GM18511 (cell line): ENCODE measurements around the gene SLC9A3.
"Not testable (repeated sequence)": the region's sequence is repeated elsewhere in the genome, so short reads cannot be mapped to it uniquely, and the experiment has no call there.

Source experiments
- ATAC-seq: cut with Tn5 transposase; IDR thresholded peaks from one replicate; pipeline ENCODE4 v1.9.1; 2021; ENCODE audit warnings: mild to moderate bottlenecking, moderate library complexity; ENCODE audit not compliant: unreplicated experiment

The SLC9A3 gene

DNA sequence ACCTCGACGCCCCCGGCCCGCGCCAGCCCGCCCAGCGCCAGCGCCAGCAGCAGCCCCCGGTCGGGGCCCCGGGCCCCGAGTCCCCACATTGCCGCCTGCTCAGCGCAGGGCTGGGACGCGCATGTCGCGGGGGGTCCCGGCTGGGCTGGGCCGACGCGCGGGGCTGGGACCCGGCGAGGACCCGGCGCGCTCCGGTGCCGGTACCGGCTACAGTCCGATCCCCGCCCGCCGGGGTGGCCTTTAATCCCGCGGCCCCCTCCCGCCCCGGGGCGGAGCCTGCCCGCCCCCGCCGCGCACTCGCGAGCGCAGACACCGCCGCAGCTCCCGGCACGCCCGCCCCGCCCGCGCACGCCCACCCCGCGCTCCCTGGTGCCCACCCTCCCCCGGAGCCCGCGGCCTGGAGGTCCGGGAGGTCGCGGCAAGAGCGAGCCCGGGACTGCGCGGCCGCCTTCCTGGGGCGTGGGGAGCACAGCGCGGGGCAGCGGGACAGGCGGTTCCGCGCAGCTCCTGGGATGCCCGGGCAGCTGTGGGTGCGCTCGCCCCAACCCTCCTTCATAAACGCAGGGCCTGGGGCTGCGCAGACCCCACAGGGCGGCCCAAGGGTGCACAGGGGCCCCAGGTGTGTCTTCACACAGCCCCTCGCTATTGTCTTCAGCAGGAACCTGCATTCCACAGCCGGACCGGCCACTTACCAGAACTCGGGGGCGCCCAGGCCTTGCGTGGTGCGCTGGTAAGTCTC lies at the start of gene SLC9A3:
SLC9A3 (minus strand) TSS at position 216 of the 739 bp plus-strand sequence.
- no peak for ATAC-seq

DNA sequence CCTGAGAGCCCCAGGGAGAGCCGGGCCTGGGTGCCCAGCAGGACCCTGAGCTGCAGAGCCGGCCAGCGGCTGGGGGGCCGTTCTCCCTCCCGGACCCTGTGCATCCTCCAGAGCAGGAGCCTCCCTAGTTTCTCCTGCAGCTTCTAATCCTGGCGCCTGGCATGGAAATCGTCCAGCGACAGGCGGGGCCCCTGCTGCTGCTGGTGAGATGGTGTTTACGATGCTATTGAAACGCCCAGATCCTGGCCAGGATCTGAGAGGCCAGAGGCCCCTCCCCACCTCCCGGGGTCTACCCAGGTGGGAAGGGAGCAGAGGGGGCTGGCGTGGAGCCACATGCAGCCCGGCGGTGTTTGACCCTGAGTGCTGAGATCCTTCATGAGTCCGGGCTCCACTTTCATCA lies 49.7 kb upstream of the SLC9A3 start:
- no peak for ATAC-seq

DNA sequence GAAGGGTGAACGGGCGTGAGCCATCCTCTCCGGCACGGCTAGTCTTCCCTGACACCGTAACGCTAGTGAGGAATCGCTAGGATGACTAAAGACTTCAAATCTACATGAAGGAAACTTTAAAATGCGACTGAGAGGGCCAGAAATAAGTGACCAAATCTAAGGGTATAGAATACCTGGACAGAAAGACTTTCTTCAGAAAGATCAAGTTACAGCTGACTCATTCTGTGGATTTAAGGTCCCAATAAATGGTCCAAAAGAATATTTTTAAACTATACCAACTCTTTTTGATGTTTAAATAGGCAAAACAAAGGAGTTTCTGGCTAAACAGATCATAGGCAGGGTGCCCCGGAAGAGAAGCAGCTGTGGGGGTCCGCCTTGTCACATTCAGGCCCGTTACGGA lies 49.0 kb upstream of the SLC9A3 start:
- no peak for ATAC-seq

DNA sequence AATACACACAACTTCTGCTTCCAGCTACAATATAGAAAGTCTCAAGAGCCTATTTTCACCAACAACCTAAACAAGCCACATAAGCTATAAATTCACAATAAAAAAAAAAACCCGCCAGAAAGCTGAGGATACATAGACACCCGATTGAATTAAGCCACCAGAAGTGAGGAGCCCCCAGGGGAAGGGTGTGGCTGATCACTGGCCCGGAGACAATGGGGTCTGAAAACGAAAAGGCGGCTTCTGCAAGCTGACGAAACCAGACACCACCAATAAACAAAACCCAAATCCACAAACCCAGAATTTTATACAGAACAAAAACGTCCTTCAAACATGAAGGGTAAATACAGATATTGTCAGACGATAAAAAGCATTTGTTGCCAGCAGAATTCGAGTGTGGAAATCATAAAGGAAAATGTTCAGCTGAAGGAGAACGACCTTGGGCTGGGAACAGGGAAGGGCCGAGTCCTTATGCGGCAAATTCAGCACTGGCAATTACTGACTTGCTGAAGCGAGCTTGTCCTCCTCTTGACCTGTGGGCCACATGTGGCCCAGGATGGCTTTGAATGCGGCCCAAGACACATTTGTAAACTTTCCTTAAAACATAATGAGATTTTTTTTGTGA lies 48.3 kb upstream of the SLC9A3 start:
- ATAC-seq: no peak

DNA sequence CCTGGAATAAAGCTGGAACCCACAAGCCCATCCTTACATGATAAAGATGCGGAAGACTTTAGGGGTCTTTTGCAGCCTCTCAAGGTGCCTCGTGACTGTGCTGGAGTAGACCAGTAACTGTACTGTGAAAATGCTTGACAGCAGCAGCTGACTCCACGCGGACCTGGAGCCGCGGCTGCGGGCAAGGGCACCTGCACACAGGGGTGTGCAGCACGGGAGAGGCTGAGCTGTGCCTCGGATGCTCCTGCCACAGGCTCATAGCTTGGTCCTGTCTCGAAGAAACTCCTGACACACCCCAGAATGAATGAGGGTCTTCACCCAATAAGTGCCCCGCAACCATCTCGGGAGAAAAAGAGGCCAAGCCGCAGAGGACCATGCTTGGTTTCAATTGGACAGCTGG lies 47.5 kb upstream of the SLC9A3 start:
- ATAC-seq: no peak

DNA sequence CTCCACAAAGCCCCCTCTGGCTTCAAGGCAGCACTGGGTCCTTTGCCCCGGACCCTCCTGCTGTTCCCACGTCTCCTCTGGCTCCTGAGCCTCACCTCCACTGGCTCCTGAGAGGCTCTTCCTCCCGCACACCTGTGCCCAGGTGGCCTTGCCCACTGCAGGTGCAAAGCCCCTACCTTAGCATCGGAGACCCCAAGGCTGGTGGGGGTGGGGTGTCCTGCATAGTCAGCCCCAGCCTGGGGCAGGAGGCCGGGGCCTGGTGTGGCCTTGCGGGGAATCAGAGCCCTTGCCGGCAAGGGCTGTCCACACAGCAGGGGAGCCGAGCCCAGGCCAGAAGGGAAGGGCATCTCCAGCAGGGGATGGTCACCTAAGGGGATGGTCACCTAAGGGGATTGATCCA lies 46.6 kb upstream of the SLC9A3 start:
- ATAC-seq: no peak

DNA sequence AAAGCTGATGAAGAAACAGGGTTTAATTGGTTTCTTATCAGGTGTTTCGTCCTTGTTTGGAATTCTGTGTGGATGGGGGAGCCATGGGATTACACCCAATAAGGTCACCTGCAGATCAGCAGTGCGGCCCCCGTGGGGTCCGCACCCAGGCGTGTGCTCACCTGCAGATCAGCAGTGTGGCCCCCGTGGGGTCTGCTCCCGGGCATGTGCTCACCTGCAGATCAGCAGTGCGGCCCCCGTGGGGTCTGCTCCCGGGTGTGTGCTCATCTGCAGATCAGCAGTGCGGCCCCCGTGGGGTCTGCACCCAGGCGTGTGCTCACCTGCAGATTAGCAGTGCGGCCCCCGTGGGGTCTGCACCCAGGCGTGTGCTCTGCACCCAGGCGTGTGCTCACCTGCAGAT lies 46.2 kb upstream of the SLC9A3 start:
- ATAC-seq: no peak

DNA sequence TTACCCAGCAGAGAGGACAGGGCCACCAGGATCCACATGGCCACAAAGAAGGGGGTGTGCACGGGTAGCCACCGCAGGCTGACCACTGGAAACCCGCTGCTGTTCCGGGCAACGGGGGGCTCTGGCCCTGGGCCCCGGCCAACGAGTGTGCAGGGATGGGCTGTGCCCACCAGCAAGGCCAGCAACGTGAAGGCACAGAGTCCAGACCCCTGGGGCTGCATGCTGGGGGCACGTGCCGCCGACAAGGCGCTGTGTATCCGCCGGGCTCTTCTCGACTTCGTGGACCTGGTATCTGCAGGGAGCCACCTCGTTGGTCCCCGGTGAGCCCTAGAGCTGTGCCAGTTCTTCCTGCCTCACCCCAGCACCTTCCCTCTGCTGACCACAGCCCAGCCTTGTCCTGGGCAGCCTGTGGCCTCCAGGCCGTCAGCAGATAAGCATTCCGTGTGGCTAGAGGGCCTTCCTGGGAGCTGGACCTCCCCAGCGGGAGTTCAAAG lies 45.7 kb upstream of the SLC9A3 start:
- ATAC-seq: no peak

DNA sequence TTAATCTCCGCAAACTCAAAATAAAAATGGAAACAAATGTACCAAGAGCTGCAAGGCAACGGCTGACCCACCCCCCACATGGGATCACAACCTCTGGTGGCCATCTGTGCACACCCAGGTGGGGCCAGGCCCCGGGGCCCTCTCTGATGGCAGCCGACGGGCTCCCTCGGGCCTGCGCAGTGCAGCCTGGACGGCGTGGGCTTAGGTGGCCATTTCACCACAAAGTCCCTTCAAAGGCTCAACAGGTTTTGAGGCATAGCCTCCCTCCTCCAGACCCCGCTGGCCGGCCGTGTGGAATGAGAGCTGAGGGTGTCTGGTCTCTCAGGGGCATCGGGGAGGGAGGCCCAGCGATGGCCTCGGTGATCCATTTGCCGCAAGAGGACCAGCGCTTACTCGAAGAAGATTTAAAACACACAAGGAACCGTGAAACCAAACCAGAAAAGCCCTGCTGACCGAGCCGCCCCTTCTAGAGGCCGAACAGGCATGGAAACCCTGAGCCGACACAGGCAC lies 45.2 kb upstream of the SLC9A3 start:
- no peak for ATAC-seq

DNA sequence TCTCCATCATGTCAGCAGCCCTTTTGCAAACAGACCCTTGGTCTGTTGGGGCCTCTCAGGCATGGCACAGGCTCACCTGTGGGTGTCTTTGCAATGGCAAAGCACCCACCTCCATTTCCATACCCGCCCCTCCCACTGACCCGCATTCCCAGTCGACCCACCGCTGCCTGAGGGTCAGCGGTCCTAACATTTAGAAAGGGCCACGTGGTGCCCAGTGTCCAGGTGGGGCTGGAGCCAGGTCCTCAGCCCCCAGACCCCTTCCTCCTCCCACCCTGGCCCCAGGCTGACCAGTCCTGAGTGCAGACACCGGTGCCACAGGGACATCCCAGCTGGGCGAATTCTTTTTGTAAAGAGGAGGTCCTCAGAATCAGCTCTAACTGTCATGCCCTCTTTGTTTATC lies 44.6 kb upstream of the SLC9A3 start:
- ATAC-seq: no peak

DNA sequence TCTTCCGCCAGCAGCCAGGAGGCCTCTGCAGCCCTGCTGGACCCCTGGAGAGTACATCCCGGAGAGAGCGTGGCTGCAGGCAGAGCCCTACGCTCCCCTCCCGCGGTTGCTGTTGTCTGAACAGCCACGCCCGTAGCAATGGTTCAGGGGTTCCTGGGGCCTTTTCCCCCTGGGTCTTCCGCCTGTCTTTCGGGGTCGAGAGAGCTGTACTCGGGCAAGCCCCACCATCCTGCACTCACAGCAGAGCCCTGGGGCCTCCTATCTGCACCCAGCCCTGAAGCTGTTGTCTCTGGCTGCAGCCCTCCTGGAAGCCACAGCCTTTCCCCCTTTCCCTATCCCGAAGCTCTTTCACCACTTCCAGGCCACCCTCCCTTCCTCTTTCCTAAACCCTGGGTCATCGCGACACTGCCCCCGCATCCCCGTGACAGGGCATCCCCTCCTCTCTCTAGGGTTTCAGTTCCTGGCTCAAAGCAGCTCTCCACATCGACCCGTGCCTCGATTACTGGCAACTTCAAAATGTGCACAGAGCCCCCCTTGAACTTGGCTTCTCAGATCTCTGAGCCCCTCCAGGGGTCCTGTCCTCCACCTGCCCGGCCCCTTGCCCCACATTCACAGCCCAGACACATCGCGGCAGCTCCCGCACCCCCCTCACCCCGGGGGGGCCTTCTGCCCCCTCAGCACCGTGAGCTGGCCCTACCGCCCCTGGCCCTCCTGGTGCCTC lies 44.0 kb upstream of the SLC9A3 start:
- ATAC-seq: no peak

DNA sequence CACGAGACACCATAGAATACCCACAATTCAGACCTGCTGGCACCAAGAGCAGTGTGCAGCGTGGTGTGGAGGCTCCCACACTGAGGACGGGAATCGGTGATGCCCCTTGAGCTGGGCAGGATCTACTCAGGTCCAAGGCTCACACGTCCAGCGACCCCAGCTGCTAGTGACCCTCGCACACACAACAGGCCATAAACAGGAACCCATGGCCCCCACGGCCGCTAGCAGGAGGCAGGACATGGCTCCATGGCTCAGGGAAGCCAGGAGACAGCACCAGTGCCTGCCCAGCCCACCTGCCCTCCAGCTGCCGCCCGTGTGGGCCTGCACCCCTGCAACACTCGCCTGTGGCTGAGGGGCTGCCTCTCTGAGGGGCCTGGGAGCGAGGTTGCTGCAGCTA lies 43.4 kb upstream of the SLC9A3 start:
- ATAC-seq: no peak

DNA sequence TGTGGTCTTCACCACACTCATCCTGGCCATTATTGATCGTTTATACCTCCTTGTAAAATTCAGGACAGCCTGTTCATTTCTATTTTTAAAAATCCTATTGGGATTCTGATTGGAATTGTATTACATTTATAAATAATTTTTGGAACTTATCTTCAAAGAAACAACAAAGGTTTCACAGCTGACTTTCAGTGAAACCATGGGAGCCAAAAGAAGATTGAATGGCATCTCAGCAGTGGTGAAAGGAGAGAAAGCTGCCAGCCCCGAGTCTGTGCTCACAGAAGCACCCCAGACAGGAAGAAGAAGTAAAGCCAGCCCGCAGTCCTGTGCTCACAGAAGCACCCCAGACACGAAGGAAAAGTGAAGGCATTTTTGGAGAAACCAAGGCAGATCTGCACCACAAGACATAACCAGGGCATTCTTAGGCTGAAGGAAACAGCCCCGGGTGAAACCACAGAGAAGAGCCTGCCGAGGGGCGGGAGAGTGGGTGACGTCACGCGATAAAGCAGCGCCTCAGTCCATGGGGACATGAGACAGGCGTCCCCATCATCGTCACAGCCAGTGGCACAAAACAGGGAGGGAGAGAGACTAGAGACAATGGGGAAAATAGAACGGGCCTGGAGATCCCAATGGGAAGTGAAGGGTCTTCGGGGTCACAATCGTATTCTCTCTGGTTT lies 42.5 kb upstream of the SLC9A3 start:
- ATAC-seq: no peak

DNA sequence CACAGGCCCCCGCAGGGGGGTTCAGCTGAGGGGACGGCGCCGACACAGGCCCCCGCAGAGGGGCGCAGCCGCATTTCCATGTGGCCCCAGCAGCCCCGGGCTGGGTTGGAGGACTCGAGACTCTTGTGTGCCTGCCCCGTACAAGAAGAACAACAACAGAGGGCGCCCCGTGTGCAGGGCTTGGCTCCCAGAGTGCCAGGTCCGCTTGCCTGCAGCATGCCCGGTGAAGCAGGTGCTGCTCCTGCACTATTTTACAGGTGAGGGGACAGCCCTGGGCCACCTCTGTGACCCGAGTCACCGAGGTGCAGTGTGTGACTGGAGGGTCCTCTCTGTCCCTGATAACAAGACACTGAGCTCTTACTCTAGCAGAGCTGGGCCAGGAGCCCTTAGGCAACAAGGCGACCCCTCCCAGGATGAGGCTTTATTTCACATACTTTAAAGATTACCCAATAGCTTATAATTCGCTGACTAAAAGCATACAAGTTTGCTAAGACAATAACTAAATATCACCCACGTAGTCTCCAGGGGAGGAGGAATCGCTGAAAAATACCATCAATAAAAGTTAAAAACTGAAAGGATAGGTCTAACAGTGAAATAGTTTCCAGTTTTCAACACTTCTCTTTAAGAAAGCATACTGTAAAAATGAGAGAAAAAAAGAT lies 41.7 kb upstream of the SLC9A3 start:
- no peak for ATAC-seq

DNA sequence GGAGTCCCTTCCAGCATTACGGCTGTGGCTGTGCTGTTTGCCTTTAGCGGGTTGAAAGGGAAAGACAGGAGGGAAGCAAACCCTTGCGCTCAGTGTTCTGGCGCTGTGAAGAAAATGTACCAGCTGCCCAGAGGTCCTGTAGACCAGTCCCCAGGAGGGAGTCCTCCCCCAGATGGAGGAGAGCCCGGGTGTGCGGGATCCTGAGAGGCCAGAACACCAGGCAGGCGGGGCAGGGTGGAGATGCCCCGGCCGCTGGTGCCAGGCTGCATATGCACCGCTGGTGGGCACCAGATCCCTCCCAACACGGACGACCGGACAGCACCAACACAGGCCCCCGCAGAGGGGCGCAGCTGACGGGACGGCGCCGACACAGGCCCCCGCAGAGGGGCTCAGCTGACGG lies 37.2 kb upstream of the SLC9A3 start:
- ATAC-seq: no peak

DNA sequence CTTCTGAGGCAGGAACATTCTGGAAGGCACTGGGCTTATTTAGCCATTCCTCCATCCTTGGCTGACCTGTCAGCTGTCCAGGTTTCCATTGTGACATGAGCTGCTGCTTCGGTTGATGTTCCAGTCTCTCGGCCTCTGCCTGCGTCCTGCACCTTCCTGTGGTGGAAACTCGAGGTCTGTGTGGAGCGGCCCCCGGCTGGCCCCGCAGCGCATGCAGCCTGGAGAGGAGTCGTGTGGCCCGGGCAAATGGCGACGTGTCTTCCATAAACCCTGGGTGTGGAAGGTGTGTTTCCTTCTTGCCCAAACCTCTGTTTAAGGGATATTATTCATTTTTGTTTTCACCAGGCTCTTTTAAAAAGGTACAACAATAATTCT lies 36.5 kb upstream of the SLC9A3 start:
- no peak for ATAC-seq

DNA sequence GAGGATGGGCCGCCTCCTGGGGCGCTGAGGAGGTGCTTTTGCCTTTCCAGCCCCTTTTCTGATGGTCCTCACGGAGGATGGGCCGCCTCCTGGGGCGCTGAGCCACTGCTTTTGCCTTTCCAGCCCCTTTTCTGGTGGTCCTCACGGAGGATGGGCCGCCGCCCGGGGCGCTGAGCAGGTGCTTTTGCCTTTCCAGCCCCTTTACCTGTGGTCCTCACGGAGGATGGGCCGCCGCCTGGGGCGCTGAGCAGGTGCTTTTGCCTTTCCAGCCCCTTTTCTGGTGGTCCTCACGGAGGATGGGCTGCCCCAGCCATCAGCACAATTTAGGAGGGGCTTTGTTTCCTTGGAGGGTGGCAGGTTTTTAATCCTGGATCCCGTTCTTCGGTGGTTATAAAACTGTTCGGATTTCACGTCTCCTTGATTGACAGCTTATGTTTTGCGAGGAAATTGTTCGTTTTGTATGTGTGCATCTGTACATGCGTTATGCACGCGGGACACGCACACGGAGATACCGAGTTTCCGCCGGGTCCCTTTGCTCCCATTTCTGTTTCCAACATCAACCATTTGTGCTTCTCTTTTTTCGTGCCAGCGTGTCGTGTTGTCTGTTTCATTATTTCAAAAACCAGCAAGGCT lies 34.7 kb upstream of the SLC9A3 start:
- ATAC-seq: no peak

DNA sequence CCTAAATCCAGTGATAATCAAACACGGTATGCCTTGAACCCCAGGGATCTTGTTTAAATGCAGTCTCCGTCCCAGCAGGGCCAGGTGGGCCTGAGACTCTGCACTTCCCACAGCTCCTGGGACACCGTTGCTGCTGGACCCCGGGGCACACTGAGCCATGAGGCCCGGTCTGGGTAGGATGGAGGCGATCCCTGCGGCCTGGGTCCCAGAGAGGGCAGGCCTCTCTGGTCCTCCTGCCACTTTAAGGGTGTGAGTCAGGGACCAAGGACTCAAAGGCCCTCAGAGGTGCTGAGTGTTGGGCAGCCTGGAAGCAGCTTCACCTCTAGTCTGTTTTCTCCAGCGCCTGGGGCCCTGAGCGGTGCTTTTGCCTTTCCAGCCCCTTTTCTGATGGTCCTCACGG lies 34.1 kb upstream of the SLC9A3 start:
- no peak for ATAC-seq

DNA sequence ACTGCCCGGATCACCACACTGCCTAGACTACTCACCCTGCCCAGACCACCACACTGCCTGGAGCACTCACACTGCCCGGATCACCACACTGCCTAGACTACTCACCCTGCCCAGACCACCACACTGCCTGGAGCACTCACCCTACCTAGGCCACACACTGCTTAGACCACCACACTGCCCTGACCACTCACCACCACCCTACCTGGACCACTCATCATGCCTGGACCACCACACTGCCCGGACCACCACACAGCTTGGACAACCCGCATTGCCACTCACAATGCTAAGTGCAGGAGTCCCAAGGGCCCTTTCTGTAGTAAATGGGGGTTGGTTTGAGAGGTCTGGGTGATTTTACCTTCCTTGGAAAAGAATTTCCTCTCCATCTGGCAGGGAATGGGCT lies 33.7 kb upstream of the SLC9A3 start:
- not testable (repeated sequence) for ATAC-seq

DNA sequence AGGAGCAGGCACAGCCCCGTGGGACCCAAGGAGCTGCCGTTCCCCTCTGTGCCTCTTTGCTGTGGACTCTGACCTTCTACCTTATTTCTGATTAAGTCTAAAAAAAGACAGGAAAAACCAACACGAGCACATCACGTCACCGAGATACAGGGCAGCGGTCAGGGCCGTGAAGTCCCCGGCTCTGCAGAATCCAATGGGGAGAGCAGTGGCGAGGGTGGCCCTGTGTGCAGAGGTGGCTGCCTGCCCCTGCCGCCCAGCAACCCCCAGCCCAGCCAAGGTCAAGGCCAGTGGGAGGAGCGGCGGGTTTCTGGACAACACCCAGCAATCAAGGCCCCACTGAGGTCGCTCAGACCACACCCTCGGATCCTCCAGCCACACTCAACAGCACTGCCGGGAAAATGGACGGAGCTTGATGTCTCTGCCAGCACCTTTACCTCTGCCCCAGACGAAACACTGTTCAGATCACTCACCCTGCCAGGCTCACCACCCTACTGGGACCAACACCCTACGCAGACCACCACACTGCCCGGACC lies 32.7 kb upstream of the SLC9A3 start:
- no peak for ATAC-seq
